Osteocyte (in vitro differentiated cells): ENCODE results near the gene MRTO4. TPM values are rescaled to one million over a fixed set of nuclear protein-coding genes. Genes with fewer than 3 reads are reported as not detected.
A peak's percentile ranks its signal among the peaks of the same experiment; 100 is the strongest.

ENCODE experiments used
- DNase-seq: peaks from one replicate; pipeline ENCODE4 v3.0.0; 2021; ENCODE audit warnings: mixed read lengths; ENCODE audit not compliant: unreplicated experiment; ENCODE audit errors: extremely low spot score
- H3K27ac Mint-ChIP-seq: one replicate; pipeline ENCODE4 v1.8.0; 2021; ENCODE audit warnings: mild to moderate bottlenecking, mixed read lengths; ENCODE audit not compliant: unreplicated experiment
- H3K27me3 Mint-ChIP-seq: one replicate; pipeline ENCODE4 v1.8.0; 2021; ENCODE audit warnings: mixed read lengths; ENCODE audit not compliant: unreplicated experiment
- H3K36me3 Mint-ChIP-seq: one replicate; pipeline ENCODE4 v1.8.0; 2021; ENCODE audit warnings: mixed read lengths; ENCODE audit not compliant: unreplicated experiment
- H3K4me1 Mint-ChIP-seq: one replicate; pipeline ENCODE4 v1.8.0; 2021; ENCODE audit warnings: mixed read lengths; ENCODE audit not compliant: unreplicated experiment
- H3K4me3 Mint-ChIP-seq: one replicate; pipeline ENCODE4 v1.8.0; 2021; ENCODE audit warnings: mild to moderate bottlenecking, moderate library complexity, mixed read lengths; ENCODE audit not compliant: unreplicated experiment
- H3K9me3 Mint-ChIP-seq: one replicate; pipeline ENCODE4 v1.8.0; 2021; ENCODE audit warnings: mixed read lengths; ENCODE audit not compliant: unreplicated experiment
- long read RNA-seq: library from polyadenylated mRNA; unstranded; transcript quantifications from one replicate; pipeline ENCODE4 v2.0.0, GENCODE V29; 2021
- total RNA-seq: library from RNA; stranded (reverse); gene quantifications from 2 replicates; pipeline ENCODE4 v1.2.1, GENCODE V29; 2021
- TF ChIP-seq, protein P1 (sequence below): fragments of 200-600 bp; sonication (generic); IDR thresholded peaks from 2 replicates; pipeline ENCODE4 v1.5.0; 2021; ENCODE audit warnings: antibody characterized with exemption, mild to moderate bottlenecking, moderate library complexity

Gene MRTO4
- total RNA-seq, result 22.4 and 23.6 TPM in 2 replicates
- long read RNA-seq, transcript MRTO4-201 (8 exons, 2,315 nt), result major isoform, 39 of 49 reads
- long read RNA-seq, partial matches to known transcripts, result 0 of 49 reads
- long read RNA-seq, other reads (novel, unspliced or antisense), result 10 of 49 reads

DNA sequence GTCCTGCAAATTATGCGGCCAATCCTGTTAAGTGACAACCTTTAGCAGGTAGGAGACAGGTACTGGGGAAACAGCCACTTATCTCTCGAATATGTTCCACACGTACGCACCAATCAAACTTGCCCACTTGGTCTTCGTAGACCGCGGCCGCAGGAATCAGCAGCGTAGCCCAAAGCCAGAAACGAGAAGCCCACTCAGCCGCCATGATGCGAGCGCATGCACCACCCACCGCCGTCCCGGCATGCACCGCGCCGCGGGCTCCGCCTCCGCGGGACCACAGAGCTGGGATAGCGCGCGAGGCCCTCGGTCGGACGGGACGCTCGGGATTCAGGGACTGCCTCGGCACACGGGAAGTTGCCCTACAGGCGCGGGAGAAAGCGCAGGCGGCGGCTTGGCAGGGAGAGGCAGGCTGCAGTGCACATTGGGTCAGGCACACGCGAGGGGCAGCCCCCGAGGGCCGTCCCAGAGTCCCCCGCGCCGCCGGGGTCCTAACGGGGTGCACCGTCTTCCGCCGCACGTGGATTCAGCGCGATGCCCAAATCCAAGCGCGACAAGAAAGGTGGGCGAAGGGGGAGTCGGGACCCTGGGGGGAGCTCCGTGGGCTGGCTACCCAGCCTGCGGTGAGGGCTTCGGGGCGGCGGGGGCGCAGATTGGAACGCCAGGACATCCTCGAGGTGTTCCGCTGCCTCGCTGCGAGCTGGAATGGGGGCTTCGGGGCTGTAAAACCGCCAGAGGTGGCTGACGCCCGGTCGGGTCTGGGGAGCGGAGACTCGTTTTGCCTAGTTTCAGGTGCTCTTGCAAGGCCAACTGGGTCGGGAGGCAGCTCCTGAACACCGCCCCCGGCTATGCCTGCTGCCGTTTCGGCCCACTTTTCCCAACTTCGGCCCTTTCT is at the start of gene MRTO4, which contains the start of gene EMC1:
MRTO4 (plus strand) TSS at position 501 of the 892 bp plus-strand sequence; CDS start at position 532, 31 bp downstream.
EMC1 (minus strand) TSS at position 220 of the 892 bp plus-strand sequence; CDS start at position 205, 15 bp downstream.
- Mint-ChIP-seq H3K4me1 (peaks cover 22% of the 10 kb centered on the region), H3K9me3 (no peaks in the 10 kb centered on the region), H3K27ac (peak within 1 kb of the TSS; percentile 89), H3K36me3 (no peaks in the 10 kb centered on the region), H3K4me3 (peak within 1 kb of the TSS; percentile 94), H3K27me3 (no peaks in the 10 kb centered on the region)
- TF ChIP-seq, protein P1, sequence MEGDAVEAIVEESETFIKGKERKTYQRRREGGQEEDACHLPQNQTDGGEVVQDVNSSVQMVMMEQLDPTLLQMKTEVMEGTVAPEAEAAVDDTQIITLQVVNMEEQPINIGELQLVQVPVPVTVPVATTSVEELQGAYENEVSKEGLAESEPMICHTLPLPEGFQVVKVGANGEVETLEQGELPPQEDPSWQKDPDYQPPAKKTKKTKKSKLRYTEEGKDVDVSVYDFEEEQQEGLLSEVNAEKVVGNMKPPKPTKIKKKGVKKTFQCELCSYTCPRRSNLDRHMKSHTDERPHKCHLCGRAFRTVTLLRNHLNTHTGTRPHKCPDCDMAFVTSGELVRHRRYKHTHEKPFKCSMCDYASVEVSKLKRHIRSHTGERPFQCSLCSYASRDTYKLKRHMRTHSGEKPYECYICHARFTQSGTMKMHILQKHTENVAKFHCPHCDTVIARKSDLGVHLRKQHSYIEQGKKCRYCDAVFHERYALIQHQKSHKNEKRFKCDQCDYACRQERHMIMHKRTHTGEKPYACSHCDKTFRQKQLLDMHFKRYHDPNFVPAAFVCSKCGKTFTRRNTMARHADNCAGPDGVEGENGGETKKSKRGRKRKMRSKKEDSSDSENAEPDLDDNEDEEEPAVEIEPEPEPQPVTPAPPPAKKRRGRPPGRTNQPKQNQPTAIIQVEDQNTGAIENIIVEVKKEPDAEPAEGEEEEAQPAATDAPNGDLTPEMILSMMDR, result no peak
- DNase-seq, result peak; percentile 96

DNA sequence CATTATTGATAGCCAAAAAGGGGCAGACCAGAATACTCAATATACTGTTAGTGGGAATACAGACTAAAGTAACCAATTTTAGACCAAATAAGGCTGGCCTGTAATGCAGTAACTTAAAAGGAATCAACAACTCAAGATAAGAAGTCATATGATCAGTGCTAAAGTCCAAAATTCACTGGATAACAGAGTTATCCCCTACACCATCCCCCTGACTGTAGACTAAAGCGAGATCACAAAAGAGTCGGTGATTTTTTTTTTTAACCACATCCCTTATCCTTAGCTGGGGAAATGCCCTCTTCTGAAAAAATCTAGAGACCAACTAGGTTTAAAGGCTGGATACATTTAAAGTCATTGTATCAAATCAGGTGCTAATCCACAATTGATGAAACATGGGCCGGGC is 49.2 kb upstream of the MRTO4 start:
- no peaks in the 10 kb centered on the region for H3K27me3 Mint-ChIP-seq
- H3K4me3 Mint-ChIP-seq, result no peak overlapping the region

DNA sequence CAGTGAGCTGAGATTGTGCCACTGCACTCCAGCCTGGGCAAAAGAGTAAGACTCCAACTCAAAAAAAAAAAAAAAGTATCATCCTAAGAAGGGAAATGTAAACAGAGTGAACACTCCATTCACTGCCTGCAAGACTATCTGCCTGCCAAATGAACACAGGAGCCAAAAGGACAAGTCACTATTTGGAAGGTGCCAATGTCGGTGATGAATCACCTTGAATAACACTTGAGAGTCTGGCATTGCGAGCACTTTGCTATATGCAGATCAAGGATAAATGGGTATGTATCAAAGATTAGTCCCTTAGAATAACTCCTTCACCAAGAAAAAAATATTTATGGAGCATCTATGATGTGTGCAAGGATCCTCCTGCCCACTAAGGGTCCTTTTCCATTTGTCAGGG is 48.2 kb upstream of the MRTO4 start:
- no peaks in the 10 kb centered on the region for H3K27me3 Mint-ChIP-seq
- H3K4me1 Mint-ChIP-seq, result peaks cover 55% of the 10 kb centered on the region
- DNase-seq, result no peak
- H3K4me3 Mint-ChIP-seq, result no peak overlapping the region
- H3K9me3 Mint-ChIP-seq, result no peaks in the 10 kb centered on the region
- H3K36me3 Mint-ChIP-seq, result peaks cover 19% of the 10 kb centered on the region
- TF ChIP-seq, protein P1, result no peak
- H3K27ac Mint-ChIP-seq, result no peak overlapping the region

More for the DNA sequence above, 49.2 kb upstream of the MRTO4 start:
- TF ChIP-seq, protein P1, result no peak
- Mint-ChIP-seq H3K4me1 (peaks cover 45% of the 10 kb centered on the region), H3K27ac (peak overlapping the region; percentile 49), H3K36me3 (peaks cover 24% of the 10 kb centered on the region), H3K9me3 (no peaks in the 10 kb centered on the region)
- no peak for DNase-seq

DNA sequence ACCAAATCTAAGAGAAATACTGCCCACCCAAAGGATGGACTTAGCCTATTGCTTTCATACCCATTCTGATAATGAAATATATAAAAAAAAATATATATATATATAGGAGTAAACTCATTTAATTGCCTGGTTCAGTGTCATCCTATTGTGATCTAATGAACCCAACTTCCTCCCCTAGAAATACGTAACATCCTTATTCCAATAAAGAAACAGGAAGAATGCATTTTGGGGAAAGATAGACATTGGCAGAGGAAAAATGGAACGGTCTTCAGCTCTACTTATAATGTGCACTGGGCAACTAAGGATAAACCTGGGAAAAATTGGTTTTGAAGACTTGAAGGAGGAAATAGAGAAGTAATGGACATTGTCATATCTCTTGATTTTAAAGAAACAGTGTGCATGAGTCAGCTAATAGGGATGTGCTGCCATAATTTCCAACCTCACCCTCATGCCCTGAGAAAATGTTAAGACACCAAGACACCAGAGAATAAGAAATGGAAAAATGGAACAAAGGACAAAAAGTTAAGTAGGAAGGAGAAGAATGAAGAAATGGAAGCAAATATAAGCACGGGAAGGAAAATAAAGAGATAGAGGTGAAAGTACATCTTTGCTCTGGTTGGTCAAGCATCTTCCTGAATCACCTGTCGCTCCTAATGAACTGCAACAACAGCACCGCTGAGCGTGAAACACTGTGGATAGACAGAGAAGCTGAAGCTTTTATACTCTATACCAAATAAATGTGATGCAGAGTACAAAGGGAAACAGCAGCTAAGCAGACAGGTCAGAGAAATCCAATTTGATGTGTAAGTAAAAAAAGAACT is 46.9 kb upstream of the MRTO4 start:
- H3K9me3 Mint-ChIP-seq, result no peaks in the 10 kb centered on the region
- H3K27me3 Mint-ChIP-seq, result no peaks in the 10 kb centered on the region
- TF ChIP-seq, protein P1, result no peak
- no peak for DNase-seq
- H3K27ac Mint-ChIP-seq, result peak overlapping the region; percentile 68
- H3K4me1 Mint-ChIP-seq, result peaks cover 63% of the 10 kb centered on the region
- no peak overlapping the region for H3K4me3 Mint-ChIP-seq
- H3K36me3 Mint-ChIP-seq, result peaks cover 7% of the 10 kb centered on the region
